ENCODE measurements around the gene WNT10A. TPM values are rescaled to one million over a fixed set of nuclear protein-coding genes. Genes with fewer than 3 reads are reported as not detected.

The WNT10A gene
- total and polyA plus RNA-seq, 9 of the 15 experiments (the other 6 are each of a cell fraction or from before 2014, with no cell fraction given), result not detected

GRCh38 chr2:218834685-218835084 lies 46.0 kb upstream of the WNT10A start:
- intact Hi-C loops (cut with micrococcal nuclease) (no loop called here), in situ Hi-C loops (cut with MboI) (no loop called here)
- no peaks in the 10 kb centered on the region for H3K9me3 ChIP-seq (replicated peaks; ENCODE audit: control insufficient read depth, insufficient read depth, low read depth, low read length)
- H3K4me1 ChIP-seq (replicated peaks in 1 of 2; ENCODE audit: control insufficient read depth in 2 of 2, insufficient read depth in 2 of 2, low read length in 2 of 2), result peaks cover 0 to 10% of the 10 kb centered on the region in 2 experiments; a peak in 1 of 5 replicates
- no peak overlapping the region for H3K27ac ChIP-seq (ENCODE audit: extremely low read depth, low read depth, low read length)
- FAIRE-seq (no peak), DNase-seq (ENCODE audit: extremely low read depth in 1 of 4, low spot score in 3 of 4) (no peak), ATAC-seq (no peak)
- no peaks in the 10 kb centered on the region for H3K79me2 ChIP-seq (ENCODE audit: control insufficient read depth, insufficient read depth, low read length)
- H4K20me1 ChIP-seq (replicated peaks; ENCODE audit: control insufficient read depth, insufficient read depth, low read length), result no peaks in the 10 kb centered on the region
- peaks cover 5 to 53% of the 10 kb centered on the region in 2 experiments; a peak in 4 of 5 replicates for H3K27me3 ChIP-seq (ENCODE audit: control insufficient read depth in 2 of 2, insufficient read depth in 2 of 2, low read length in 2 of 2)
- WGBS (ENCODE audit: insufficient coverage, low coverage, missing lambda C conversion rate), result 5% methylated on average over 3 of the region's 4 CpGs
- no TSS peak for BruUV-seq (replicated peaks)
- ChIA-PET POLR2A (no interaction called here), CTCF (ENCODE audit: low intra/inter-chr PET ratio) (no interaction called here)
- TF ChIP-seq TFAM (CRISPR knock-in tag; conservative IDR thresholded peaks at IDR 0.05) (no peak), PHF8 (IDR thresholded peaks at IDR 0.05; ENCODE audit: borderline replicate concordance, low read length) (no peak), SOX6 (IDR thresholded peaks at IDR 0.05) (no peak), USF1 (CRISPR knock-in tag; IDR thresholded peaks at IDR 0.05) (no peak), MYBL2 (IDR thresholded peaks at IDR 0.05; ENCODE audit: low read depth) (no peak), MYBL2 (CRISPR knock-in tag; IDR thresholded peaks at IDR 0.05; ENCODE audit: borderline replicate concordance) (no peak), ZNF280A (IDR thresholded peaks at IDR 0.05; ENCODE audit: low read depth, partially characterized antibody) (no peak), CBX3 (IDR thresholded peaks at IDR 0.05; ENCODE audit: borderline replicate concordance in 1 of 2, low read length in 2 of 2) (no peak), EP400 (IDR thresholded peaks at IDR 0.05) (no peak), BRD4 (IDR thresholded peaks at IDR 0.05) (no peak), ARID4B (CRISPR knock-in tag; IDR thresholded peaks at IDR 0.05) (no peak), PURB (CRISPR knock-in tag; IDR thresholded peaks at IDR 0.05; ENCODE audit: low read depth) (no peak), RFX1 (IDR thresholded peaks at IDR 0.05) (no peak), ZNF436 (CRISPR knock-in tag; IDR thresholded peaks at IDR 0.05) (no peak), RAD51 (IDR thresholded peaks at IDR 0.05; ENCODE audit: borderline replicate concordance, low read depth) (no peak), NCOR1 (IDR thresholded peaks at IDR 0.05) (no peak), HCFC1 (IDR thresholded peaks at IDR 0.05; ENCODE audit: low read depth, low read length) (no peak)
- no peaks in the 10 kb centered on the region for H3K36me3 ChIP-seq (ENCODE audit: control insufficient read depth, insufficient read depth, low read length)
- H3K4me3 ChIP-seq, result no peak overlapping the region
- no peak overlapping the region for H2AFZ ChIP-seq (ENCODE audit: low read depth, low read length)
- H3K9ac ChIP-seq (ENCODE audit: insufficient read depth in 1 of 2, low read depth in 2 of 2, low read length in 2 of 2), result no peak overlapping the region
- H3K9me1 ChIP-seq (ENCODE audit: control insufficient read depth, insufficient read depth, low read length), result no peaks in the 10 kb centered on the region
- H3K4me2 ChIP-seq (ENCODE audit: insufficient read depth, low read length), result no peak overlapping the region

Data from K562 (cell line).